Skeletal muscle cell (primary cell): ENCODE measurements around the gene CCNY.

Source experiments
- DNase-seq: peaks from one replicate; pipeline ENCODE4 v3.0.0-alpha.2; 2010; ENCODE audit warnings: low read depth
- H3K4me3 ChIP-seq: 2 replicates; pipeline ENCODE4 v1.5.1; 2011; ENCODE audit warnings: low read depth, mild to moderate bottlenecking, control low read depth, low read length, moderate library complexity

CCNY gene

DNA sequence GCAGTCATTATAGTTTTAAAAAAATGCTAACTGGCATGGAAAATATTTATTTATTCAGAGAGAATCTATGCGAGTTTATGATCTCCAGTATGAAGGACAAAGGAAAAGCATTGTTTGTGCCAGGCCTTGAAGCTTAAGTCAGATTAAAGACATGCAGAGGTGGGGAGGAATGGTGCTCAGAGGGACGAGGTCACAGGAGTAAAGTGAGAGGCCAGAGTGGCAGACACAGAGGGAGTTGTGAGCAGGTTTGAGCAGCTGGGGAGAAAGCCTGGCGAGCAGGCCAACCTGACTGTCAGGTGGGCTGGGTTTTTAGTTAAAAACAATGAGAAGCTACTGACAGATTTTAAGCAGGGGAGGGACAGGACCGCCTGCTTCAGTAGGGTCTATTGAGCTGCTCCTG lies 6.8 kb upstream of the CCNY start:
- H3K4me3 ChIP-seq: no peak overlapping the region
- no peak for DNase-seq

DNA sequence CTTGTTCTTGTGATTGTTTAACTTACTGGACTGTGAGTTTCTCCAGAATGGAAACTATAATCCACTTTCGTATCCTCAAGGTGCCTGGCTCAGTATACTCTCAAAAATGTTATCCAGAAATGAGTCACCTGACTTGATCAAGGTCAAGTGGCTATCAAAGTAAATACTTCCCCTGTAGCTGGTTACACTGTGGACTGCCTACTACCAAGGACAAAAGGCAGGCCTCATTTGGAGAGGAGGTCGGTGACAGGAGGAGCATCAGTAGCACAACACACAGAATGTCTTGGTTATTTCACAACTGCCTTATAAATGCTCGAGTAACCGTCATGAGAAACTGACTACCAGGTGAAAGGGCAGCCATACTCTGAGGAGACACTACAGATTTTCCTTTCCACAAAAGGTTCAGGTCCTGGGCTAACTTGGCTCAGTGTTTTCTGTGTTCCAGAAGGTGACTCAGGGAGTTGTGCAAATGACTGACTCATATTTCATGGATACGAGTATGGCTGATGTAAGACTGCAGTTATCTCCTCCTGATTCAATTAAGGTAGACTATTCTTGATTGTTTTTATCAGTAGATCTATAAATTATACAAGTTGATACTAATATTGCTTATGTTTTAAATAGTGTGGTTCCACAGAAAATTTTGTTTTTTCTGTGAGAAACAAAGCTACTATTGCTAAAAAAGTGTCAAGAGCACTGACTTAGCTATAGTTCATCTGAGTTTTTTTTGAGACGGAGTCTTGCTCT lies 4.2 kb upstream of the CCNY start:
- DNase-seq: peak; percentile 95
- H3K4me3 ChIP-seq: no peak overlapping the region

DNA sequence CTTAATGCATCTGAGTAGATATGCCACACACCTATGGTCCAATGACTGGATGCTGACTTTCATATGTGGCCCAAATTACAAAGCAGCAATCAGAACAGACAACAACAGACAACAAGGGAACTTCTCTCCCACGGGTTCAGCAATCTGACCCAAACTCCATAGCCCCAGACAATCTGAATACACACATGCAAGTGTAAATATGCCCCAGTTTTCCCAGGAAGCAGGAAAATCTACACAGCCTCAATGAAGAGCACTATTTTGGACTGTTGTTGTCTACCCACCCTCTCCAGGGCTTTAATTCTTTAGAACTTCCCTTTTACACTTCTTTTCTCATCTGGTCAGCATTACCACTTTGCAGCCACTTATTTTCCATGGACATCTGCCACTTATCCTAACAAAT lies 2.0 kb upstream of the CCNY start:
- DNase-seq: no peak
- H3K4me3 ChIP-seq: peak overlapping the region; percentile 17

DNA sequence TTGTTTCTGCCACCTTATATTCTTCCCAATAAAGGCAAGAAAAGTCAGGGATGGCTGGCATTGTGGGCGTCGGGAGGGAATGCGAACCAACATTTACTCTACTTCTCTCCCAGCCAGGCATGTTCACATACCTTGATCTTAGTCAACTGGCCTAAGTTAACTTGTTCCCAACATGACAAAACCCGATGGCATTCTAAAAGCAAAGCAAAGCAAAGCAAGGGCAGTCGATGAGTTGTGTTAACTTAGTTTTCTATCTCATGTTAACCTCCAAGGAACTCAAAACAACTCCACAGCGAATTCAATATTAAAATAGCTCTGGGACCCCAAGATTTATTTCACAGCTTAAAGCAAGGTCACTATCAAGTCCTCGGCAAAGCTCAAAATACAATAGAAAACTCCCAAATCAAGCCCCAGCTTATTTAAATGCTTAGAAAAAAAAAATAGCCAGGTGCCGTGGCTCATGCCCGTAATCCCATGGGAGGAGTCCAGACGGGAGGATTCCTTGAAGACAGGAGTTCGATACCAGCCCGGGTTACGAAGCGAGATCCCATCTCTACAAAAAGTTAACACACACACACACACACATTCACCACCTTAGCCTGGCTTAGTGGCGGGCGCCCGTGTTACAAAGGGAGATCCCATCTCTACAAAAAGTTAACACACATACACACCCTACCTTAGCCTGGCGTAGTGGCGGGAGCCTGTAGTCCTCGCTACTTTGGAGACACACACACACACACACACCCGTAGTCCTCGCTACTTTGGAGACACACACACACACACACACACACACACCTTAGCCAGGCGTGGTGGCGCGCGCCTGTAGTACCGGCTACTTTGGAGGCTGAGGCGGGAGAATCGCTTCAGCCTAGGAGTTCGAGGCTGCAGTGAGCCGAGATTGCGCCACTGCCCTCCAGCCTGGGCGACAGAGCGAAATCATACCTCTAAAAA lies 901 bp upstream of the CCNY start:
- peak overlapping the region; percentile 86 for H3K4me3 ChIP-seq
- DNase-seq: no peak

- no peak for DNase-seq
- peak overlapping the region; percentile 81 for H3K4me3 ChIP-seq
Measured at GRCh38 chr10:35336921-35337823, 863 bp downstream of the CCNY start.

DNA sequence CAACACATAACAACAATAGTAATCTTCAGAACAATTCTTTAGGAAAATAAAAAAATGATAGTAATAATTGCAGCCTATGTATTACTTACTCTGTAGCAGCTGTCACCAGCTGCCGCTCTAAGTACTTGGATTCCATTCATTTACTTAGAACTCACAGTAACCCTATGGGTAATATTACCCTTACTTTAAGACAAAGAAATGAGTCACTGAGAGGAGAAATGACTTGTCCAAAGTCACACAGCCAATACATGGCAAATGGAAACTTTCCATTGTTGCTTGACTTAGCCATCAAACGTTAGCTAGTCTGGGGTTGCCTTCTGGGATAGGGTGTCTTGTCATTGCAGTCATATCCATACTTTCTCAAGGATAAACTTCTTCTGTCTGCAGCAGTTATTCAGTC lies 3.6 kb downstream of the CCNY start:
- no peak overlapping the region for H3K4me3 ChIP-seq
- DNase-seq: no peak

DNA sequence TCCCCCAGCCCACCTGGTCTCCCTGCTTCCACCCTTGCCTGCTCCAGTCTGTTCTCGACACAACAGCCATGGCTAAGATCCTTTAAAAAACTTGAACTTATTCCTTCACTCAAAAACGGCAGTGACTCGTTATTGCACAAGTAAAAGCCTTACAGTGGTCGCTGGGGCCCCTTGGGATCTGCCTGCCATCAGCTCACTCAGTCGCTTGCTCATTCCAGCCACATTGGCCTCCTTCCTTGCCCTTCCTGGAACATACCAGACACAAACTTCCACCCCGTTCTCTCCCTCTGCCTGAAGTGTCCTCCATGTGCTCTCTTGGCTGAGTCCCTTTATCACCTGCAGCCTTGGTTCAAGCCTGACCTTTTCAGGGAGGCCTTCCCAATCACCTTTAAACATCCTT lies 4.7 kb downstream of the CCNY start:
- no peak overlapping the region for H3K4me3 ChIP-seq
- DNase-seq: no peak

GRCh38 chr10:35341521-35341920 lies 5.2 kb downstream of the CCNY start:
- no peak overlapping the region for H3K4me3 ChIP-seq
- no peak for DNase-seq

DNA sequence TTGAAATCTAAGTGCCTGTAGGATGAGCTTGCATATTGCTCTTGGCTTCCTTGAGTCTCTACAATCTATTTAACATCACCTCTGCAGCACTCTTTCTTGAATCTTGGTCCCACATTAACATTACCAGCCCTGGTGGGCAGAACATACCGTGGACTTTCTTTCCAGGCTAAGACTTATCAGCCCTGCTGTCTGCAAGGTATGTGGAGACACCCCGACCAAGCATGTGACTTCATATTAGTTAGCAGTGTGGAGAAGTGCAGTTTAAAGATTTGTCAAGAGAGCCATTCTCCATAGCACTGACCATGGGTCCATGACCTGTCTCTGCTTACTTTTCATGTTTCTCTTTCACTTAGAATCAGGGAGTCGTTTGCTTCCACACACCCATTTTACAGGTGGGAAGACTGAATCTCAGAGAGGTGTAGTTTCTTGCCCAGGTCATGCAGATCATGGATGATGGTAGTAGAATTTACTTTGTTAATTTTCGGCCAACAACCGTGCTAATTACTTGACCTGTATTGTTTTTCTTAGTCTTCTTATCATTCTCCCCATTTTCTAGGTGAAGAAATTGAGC lies 6.0 kb downstream of the CCNY start:
- DNase-seq: no peak
- H3K4me3 ChIP-seq: no peak overlapping the region

DNA sequence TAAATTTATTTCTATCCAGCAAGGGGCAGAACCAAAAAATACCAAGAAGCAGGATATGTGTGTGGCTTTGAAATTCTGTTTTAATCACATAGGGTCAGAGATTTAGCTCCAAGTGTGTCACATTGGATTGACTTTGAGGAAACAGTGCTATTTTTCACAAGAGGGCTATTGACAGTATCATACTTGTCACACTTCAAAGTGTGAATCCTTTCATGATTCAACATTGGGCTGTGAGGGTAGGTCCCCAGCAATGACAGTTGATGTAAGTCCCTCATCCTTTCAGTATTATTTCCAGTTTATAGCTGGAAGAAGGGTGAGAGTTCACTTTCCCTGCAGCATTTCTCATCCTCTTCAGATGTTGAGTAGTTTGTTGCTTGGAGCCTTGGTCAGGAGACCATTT lies 7.4 kb downstream of the CCNY start:
- no peak for DNase-seq
- H3K4me3 ChIP-seq: no peak overlapping the region

- no peak for DNase-seq
Measured at GRCh38 chr10:35345383-35345742, 9.1 kb downstream of the CCNY start.

DNA sequence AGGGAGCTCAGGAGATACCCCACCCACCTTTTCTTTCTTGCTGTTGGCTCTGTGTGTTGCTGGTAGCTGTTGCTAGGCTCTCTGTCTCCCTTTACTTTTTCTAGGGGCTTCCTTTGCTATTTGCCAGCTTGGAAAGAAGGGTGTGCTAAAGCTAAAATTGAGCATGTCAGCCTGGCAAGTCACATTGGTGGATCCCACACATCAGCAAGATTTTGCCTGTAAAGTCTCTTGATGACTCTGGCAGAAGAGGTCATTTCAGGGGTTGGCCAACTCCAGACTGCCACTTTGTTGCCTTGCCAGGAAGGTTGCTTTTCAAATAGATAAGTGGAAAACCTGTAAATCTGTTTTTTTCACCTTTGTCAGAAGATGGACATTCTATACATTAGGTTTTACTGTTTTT lies 9.9 kb downstream of the CCNY start:
- no peak for DNase-seq
- no peak overlapping the region for H3K4me3 ChIP-seq

More at GRCh38 chr10:35345383-35345742, 9.1 kb downstream of the CCNY start:
- H3K4me3 ChIP-seq: no peak overlapping the region

DNA sequence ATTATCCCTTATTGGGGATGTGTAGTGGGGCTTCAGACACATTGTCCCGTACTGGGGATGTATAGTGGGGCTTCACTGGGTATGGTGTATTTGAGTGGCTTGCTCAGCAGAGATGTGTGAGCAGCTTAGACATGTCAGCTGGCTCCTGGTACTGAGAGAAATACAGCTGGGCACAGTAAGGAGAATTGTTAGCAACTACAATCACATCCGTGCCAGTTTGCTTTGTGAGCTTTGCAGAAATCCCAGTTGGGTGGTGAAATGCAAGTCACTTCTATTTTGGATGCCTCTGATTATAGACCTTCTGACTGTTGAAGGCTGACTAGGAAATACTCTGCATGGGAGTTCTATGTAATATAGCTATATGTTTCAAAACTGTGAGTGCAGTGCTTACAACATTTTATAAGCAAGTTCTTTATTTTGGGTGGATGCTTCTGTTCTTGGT lies 10.8 kb downstream of the CCNY start:
- no peak for DNase-seq

GRCh38 chr10:35347899-35348608 lies 11.7 kb downstream of the CCNY start:
- DNase-seq: no peak
- no peak overlapping the region for H3K4me3 ChIP-seq

More for the DNA sequence above, 10.8 kb downstream of the CCNY start:
- H3K4me3 ChIP-seq: no peak overlapping the region

DNA sequence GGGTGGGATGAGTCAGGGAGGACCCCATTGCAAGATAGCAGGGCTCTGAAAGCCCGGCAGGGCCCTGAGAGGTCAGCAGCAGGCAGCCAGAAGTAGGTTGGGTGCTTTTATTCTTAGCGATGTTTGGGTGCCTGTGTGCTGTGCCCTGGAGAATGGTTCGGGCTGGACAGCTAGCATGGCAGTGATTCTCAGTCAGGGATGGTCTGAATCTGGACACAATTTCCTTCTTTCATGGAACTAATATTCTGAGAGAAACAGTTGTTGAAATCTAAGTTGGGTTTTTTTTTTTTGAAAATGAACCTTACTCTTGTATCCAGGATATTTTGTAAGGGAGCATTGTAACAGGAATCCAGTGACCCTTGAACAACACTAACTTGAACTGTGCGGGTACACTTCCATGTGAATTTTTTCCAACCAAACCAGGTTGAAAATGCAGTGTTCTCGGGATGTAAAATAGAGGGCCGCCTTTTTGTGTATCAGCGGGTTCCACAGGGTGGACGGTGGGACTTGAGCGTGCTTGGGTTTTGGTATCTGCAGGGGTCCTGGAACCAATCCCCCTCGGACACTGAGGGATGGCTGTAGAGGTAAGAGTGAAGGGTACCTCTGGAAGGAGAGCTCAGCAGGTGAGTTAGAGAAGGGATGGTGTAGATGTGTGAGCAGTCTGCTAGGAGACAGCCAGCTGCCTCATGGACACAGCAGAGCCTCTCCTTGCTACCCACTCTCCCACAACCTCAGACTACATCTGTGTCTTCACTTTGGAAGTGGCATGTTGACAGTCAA lies 12.5 kb downstream of the CCNY start:
- no peak for DNase-seq
- H3K4me3 ChIP-seq: no peak overlapping the region

DNA sequence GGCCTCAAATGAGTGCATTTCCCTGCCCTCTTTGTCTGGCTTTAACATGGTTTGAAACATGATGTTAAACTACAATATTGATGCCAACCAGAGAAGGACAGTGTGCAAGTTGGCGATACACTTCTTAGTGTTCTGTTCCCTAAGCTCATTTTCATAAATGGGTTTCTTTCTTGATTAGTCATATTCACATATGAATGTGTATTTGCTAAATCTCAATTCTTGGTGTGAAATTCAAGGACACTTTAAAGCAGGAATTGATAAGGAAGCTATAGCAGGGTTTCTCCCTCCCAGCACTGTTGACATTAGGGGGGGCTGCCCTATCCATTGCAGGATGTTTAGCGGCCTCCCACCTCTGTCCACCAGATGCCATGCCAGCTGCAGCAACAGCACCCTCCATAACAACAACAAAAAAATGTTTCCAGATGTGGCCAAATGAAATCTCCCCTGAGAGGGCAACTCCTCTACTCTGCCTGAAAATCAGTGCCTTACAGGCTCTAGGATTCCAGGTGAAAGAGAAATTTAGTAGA lies 13.1 kb downstream of the CCNY start:
- no peak overlapping the region for H3K4me3 ChIP-seq
- DNase-seq: no peak

GRCh38 chr10:35351021-35351420 lies 14.7 kb downstream of the CCNY start:
- no peak for DNase-seq
- no peak overlapping the region for H3K4me3 ChIP-seq

GRCh38 chr10:35352097-35352496 lies 15.8 kb downstream of the CCNY start:
- no peak overlapping the region for H3K4me3 ChIP-seq
- DNase-seq: no peak
